Fibroblast of mammary gland (primary cell): ENCODE measurements around the gene MAP3K8.

Experiments used
- DNase-seq: peaks from one replicate; pipeline ENCODE4 v3.0.0-alpha.2; 2010; ENCODE audit warnings: low read depth
- H3K4me3 ChIP-seq: 2 replicates; pipeline ENCODE4 v1.5.1; 2011; ENCODE audit warnings: low read depth, mild to moderate bottlenecking, low read length, moderate library complexity; ENCODE audit not compliant: control insufficient read depth
- CTCF ChIP-seq: conservative IDR thresholded peaks from 2 replicates; pipeline ENCODE4 v1.5.1; 2011; ENCODE audit warnings: low read depth, low read length, inconsistent platforms; ENCODE audit not compliant: control insufficient read depth, insufficient read depth

MAP3K8 gene

GRCh38 chr10:30436671-30437030 is 2.7 kb downstream of the MAP3K8 start:
- H3K4me3 ChIP-seq, result peak overlapping the region; percentile 80
- DNase-seq, result no peak
- no peak for TF ChIP-seq CTCF

DNA sequence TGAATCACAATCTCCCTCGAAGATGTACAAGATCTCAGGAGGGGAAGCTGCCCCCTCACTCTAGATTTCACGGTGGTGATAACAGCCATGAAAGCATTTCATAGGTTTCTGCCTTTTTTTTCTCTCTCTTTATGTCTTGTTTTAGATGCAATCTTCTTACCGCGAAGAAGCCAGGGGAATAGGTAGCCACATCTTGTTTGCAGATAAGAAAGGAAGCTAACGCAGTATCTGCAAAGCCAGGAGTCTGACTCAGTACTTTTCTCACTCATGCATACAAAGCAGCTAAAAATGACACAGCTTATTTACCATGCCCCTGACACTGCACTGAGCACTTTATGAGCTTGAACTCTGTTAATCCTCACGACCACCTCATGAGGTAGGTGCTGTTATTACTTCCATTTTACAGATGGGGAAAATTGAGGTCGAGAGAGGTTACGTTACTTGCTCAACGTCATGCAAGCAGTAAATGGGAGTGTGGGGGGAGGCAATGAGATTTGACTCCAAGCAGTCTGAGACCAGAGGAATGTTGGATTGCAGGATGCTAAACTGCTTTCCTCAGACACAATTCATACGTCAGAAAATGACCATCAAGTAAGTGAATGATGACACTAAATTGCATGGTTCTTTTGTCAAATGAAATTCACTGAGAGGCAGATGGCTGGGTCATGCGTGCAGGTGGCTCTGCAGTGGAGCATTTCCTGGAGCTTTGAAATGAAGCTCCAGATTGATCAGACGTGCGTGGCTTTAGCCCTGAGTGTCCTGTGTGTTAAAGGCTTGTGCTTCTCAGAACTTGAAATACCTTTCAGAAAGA is 3.3 kb downstream of the MAP3K8 start:
- DNase-seq, result peak; percentile 81
- TF ChIP-seq CTCF, result no peak
- peak overlapping the region; percentile 15 for H3K4me3 ChIP-seq

GRCh38 chr10:30438021-30438850 is 4.3 kb downstream of the MAP3K8 start:
- DNase-seq, result peak; percentile 86
- TF ChIP-seq CTCF, result no peak
- H3K4me3 ChIP-seq, result no peak overlapping the region

DNA sequence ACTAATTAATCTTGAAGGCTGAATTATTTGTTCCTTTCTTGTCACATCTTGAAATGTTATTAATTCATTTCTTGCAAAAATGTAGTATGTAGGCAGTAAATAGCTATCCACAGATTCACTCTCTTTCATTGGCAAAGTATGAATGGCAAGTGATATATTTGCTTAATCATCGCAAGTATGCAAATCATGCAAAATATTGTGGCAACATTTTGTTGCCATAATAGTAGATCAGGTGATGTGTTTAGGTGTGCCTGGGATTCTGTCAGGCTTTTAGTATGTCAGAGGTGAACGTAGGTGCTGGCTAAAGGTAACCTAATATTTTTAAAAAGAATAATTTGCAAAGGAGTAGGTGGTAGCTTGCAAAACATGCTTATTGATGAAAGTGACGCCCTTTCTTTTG is 5.9 kb downstream of the MAP3K8 start:
- TF ChIP-seq CTCF, result no peak
- H3K4me3 ChIP-seq, result no peak overlapping the region
- DNase-seq, result no peak

DNA sequence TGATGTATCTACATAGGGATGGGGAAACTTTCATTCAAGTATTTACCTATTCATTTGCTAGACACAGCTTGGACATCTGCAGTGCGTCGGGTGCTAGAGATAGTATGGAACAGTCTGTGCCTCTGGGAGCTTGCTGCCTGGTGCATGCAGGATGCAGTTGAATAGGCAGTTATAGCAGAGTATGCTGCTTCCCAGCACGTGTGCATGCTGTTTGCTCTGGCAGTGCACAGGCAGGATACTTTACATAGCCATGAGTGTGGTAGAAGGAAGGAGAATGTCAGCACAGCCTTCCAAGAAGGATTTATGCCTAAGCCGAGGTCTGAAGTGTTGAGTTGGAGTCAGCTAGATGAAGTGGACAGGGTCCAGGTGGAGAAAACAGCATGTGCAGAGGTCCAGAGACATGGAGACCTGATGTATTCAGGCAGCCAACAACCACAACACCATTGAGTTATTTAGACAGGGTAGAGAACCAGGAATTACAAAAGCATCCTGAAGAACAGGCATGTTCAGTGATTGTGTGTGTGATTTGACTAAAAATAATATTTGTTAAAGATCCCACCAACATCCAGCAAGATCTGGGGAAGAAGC is 8.1 kb downstream of the MAP3K8 start:
- H3K4me3 ChIP-seq, result no peak overlapping the region
- peak; percentile 43 for DNase-seq
- no peak for TF ChIP-seq CTCF

DNA sequence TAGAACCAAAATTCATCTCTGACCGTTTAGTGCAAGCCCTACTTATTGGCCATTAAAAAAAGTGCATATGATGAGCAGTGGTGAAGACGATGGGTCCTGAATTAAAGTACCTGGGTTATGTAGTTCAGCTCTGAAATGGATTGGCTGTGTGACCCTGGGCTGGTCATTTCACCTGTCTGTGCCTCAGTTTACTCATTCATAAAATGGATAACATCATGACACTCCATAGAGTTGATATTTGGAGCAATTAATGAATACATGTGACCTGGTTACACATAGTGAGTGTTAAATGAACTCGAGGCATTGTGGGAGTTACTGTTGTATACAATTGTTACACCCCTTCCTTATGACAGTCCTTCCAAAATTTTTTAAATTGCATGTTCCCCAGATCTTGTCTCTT is 9.1 kb downstream of the MAP3K8 start:
- H3K4me3 ChIP-seq, result no peak overlapping the region
- DNase-seq, result no peak
- no peak for TF ChIP-seq CTCF
